Liver (tissue), 2 donors: Measurements from ENCODE around the gene VPS37B.

Experiments used
- HNF4A ChIP-seq, 2 donors: conservative IDR thresholded peaks; 2 replicates each; pipeline ENCODE4 v1.6.1; 2016; ENCODE audit warnings: antibody characterized with exemption in 2 of 2, mild to moderate bottlenecking in 2 of 2
- MAX ChIP-seq: IDR thresholded peaks from 2 replicates; pipeline ENCODE4 v1.6.1; 2016; ENCODE audit warnings: antibody characterized with exemption
- RAD21 ChIP-seq, 2 donors: IDR thresholded peaks; 2 replicates each; pipeline ENCODE4 v1.6.1; 2016; ENCODE audit warnings: antibody characterized with exemption in 2 of 2, mild to moderate bottlenecking in 2 of 2
- donor health status: healthy.

GRCh38 chr12:122927756-122928403 is 32.0 kb upstream of the VPS37B start:
- no peak for TF ChIP-seq MAX
- TF ChIP-seq RAD21 (IDR thresholded peaks at IDR 0.05) = no peak
- no peak for TF ChIP-seq HNF4A (conservative IDR thresholded peaks at IDR 0.05)
